Gastroesophageal sphincter (tissue), 4 donors: Measurements from ENCODE around the gene G6PD. TPM values are rescaled to one million over a fixed set of nuclear protein-coding genes. Genes with fewer than 3 reads are reported as not detected.
A peak's percentile ranks its signal among the peaks of the same experiment; 100 is the strongest.
"Not testable (repeated sequence)": the region's sequence is repeated elsewhere in the genome, so short reads cannot be mapped to it uniquely, and the experiment has no call there.

Experiments used
- ATAC-seq: fragments of 150-250 bp; one replicate; pipeline ENCODE4 v1.9.1; 2016; ENCODE audit warnings: mild to moderate bottlenecking, moderate library complexity
- H3K27ac ChIP-seq, 4 donors: fragments of 200-600 bp; sonication (generic) in 3 of 4; 1 replicate in 3 of 4; 2 replicates in 1 of 4; pipeline ENCODE4 v1.5.1; 2016 to 2019
- H3K27me3 ChIP-seq: fragments of 200-600 bp; sonication (generic); one replicate; pipeline ENCODE4 v1.5.1; 2019
- H3K36me3 ChIP-seq, 2 donors: fragments of 200-600 bp; sonication (generic); one replicate each; pipeline ENCODE4 v1.5.1; 2019; ENCODE audit warnings: control low read depth in 1 of 2
- H3K4me1 ChIP-seq, 3 donors: fragments of 200-600 bp; sonication (generic); 1 replicate in 2 of 3; 2 replicates in 1 of 3; pipeline ENCODE4 v1.5.1; 2016 to 2019; ENCODE audit warnings: control low read depth in 2 of 3
- H3K4me3 ChIP-seq, 2 donors: fragments of 200-600 bp; sonication (generic); one replicate each; pipeline ENCODE4 v1.5.1; 2019; ENCODE audit warnings: mild to moderate bottlenecking in 1 of 2, moderate library complexity in 1 of 2
- H3K9me3 ChIP-seq, 3 donors: fragments of 200-600 bp; sonication (generic); one replicate each; pipeline ENCODE4 v1.5.1; 2017 to 2019; ENCODE audit warnings: control low read depth in 2 of 3
- EP300 ChIP-seq: sonication (generic); formaldehyde crosslinking; IDR thresholded peaks from one replicate; pipeline ENCODE4 v1.6.1; 2017; ENCODE audit warnings: antibody characterized with exemption, mild to moderate bottlenecking
- POLR2A ChIP-seq, 2 donors: fragments of 450-650 bp; IDR thresholded peaks; one replicate each; pipeline ENCODE4 v1.6.1; 2017; ENCODE audit warnings: antibody characterized with exemption in 2 of 2, mild to moderate bottlenecking in 2 of 2, moderate library complexity in 1 of 2
- POLR2AphosphoS5 ChIP-seq: sonication (generic); formaldehyde crosslinking; IDR thresholded peaks from one replicate; pipeline ENCODE4 v1.6.1; 2017; ENCODE audit warnings: antibody characterized with exemption
- WGBS, 2 donors: methylation state at CpG; one replicate each; pipeline ENCODE4 v1.1.5; 2018; ENCODE audit warnings: low coverage in 1 of 2; 5-methylcytosine and 5-hydroxymethylcytosine counted together
- total RNA-seq, 4 donors: library from RNA; depleted of rRNA; stranded (reverse); fragments of >200 nt; gene quantifications; one replicate each; pipeline ENCODE4 v1.1.0, GENCODE V29; 2016
- TF ChIP-seq, protein P1 (sequence below), 4 experiments: fragments of 200-600 bp in 2 of 4; fragments of 450-650 bp in 2 of 4; sonication (generic) in 1 of 4; IDR thresholded peaks; one replicate each; pipeline ENCODE4 v1.5.1; 2017 to 2019; ENCODE audit warnings: antibody characterized with exemption in 4 of 4, mild to moderate bottlenecking in 2 of 4, moderate library complexity in 2 of 4

G6PD gene
- total RNA-seq, 4 donors from 2014 or later, result 15.9 to 26.0 (median 22.1) TPM

- no CpG with 5 or more reads among the region's 5 CpGs for WGBS, 2 donors
- H3K36me3 ChIP-seq, result no peaks in the 10 kb centered on the region
- no peak for ATAC-seq
- H3K4me3 ChIP-seq, result no peak overlapping the region
- peaks cover 0 to 28% (median 8%) of the 10 kb centered on the region in 3 donors for H3K4me1 ChIP-seq
- H3K27ac ChIP-seq, result peak overlapping the region in 2 of 4 donors; percentile 67 to 80
- H3K27me3 ChIP-seq, result no peaks in the 10 kb centered on the region
- no peaks in the 10 kb centered on the region for H3K9me3 ChIP-seq
- TF ChIP-seq POLR2A (IDR thresholded peaks at IDR 0.05) (no peak), POLR2AphosphoS5 (no peak), EP300 (no peak)
- TF ChIP-seq, protein P1, sequence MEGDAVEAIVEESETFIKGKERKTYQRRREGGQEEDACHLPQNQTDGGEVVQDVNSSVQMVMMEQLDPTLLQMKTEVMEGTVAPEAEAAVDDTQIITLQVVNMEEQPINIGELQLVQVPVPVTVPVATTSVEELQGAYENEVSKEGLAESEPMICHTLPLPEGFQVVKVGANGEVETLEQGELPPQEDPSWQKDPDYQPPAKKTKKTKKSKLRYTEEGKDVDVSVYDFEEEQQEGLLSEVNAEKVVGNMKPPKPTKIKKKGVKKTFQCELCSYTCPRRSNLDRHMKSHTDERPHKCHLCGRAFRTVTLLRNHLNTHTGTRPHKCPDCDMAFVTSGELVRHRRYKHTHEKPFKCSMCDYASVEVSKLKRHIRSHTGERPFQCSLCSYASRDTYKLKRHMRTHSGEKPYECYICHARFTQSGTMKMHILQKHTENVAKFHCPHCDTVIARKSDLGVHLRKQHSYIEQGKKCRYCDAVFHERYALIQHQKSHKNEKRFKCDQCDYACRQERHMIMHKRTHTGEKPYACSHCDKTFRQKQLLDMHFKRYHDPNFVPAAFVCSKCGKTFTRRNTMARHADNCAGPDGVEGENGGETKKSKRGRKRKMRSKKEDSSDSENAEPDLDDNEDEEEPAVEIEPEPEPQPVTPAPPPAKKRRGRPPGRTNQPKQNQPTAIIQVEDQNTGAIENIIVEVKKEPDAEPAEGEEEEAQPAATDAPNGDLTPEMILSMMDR (IDR thresholded peaks at IDR 0.05), result no peak
These were observed 5.1 kb downstream of the G6PD start for GRCh38 chrX:154541589-154541895.

DNA sequence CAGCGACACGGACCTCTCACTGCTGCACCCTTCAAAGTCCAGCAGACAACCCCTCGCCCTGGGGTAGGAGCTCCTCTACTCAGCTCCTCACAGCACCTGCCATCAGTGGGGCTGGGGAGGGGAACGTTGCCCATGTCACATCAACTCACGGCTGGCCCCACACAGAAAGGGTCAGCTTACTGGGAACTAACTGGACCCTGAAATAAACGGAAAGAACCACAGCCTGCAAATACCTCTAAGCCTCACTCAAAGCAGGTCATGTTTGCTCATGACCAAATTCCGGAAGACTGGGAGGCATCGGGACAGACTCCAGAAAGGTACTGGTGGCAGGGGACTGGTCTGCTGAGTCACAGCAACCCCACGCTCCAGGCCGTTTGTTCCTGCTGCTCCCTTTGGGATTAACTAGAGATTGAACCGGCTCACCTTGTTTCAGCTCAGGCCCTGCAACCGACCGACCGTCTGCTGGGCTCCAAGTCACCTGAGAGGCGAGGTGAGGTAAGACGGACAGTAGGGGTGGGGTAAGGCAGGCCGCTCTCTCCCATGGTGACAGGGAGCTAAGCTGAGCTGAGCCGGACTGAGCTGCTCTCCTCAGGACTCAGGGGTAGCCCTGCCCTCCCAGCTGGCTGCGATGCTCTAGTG is 5.6 kb downstream of the G6PD start:
- no peaks in the 10 kb centered on the region for H3K9me3 ChIP-seq
- peak overlapping the region in 2 of 4 donors; percentile 67 to 80 for H3K27ac ChIP-seq
- no peak for ATAC-seq
- no peaks in the 10 kb centered on the region for H3K27me3 ChIP-seq
- H3K4me3 ChIP-seq, result no peak overlapping the region
- no peak for TF ChIP-seq EP300
- TF ChIP-seq, protein P1 (IDR thresholded peaks at IDR 0.05), result no peak
- no peak for TF ChIP-seq POLR2AphosphoS5
- TF ChIP-seq POLR2A (IDR thresholded peaks at IDR 0.05), result no peak
- no CpG with 5 or more reads among the region's 19 CpGs for WGBS, 2 donors
- H3K4me1 ChIP-seq, result peaks cover 0 to 24% (median 8%) of the 10 kb centered on the region in 3 donors
- no peaks in the 10 kb centered on the region for H3K36me3 ChIP-seq

DNA sequence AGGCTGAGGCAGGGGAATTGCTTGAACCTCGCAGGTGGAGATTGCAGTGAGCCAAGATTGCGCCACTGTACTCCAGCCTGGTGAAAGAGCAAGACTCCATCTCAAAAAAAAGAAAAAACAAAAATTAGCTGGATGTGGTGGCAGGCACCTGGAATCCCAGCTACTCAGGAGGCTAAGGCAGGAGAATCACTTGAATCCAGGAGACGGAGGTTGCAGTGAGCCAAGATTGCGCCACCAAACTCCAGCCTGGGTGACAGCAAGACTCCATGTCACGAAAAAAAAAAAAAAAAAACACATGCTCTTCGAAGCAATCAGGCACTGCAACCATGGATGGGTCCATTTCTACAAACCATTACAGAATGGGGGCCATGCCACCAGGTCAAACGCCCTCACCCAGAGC is 6.3 kb downstream of the G6PD start:
- H3K4me3 ChIP-seq, ATAC-seq, H3K36me3 ChIP-seq, H3K9me3 ChIP-seq, H3K27ac ChIP-seq, H3K27me3 ChIP-seq: not testable (repeated sequence)
- 84 to 87% methylated on average over 4 of the region's 7 CpGs for WGBS, 2 donors
- peaks cover 0 to 20% (median 8%) of the 10 kb centered on the region in 3 donors for H3K4me1 ChIP-seq

GRCh38 chrX:154539077-154539476 is 7.6 kb downstream of the G6PD start:
- H3K36me3 ChIP-seq, result peaks cover 0 to 14% of the 10 kb centered on the region in 2 donors
- TF ChIP-seq, protein P1 (IDR thresholded peaks at IDR 0.05), result no peak
- no peak for TF ChIP-seq EP300
- TF ChIP-seq POLR2A (IDR thresholded peaks at IDR 0.05), result no peak
- TF ChIP-seq POLR2AphosphoS5, result no peak
- WGBS, 2 donors, result 71% methylated on average over 2 of the region's 8 CpGs; no CpG with 5 or more reads in 1 of the 2 donors
- no peak overlapping the region for H3K27ac ChIP-seq
- no peaks in the 10 kb centered on the region for H3K27me3 ChIP-seq
- no peaks in the 10 kb centered on the region for H3K9me3 ChIP-seq
- ATAC-seq, result no peak
- H3K4me3 ChIP-seq, result no peak overlapping the region
- peaks cover 0 to 27% (median 8%) of the 10 kb centered on the region in 3 donors for H3K4me1 ChIP-seq

GRCh38 chrX:154535892-154536291 is 10.8 kb downstream of the G6PD start:
- peaks cover 0 to 45% of the 10 kb centered on the region in 2 donors for H3K36me3 ChIP-seq
- no peak for ATAC-seq
- TF ChIP-seq POLR2AphosphoS5 (no peak), EP300 (no peak), POLR2A (IDR thresholded peaks at IDR 0.05) (no peak)
- TF ChIP-seq, protein P1 (IDR thresholded peaks at IDR 0.05), result no peak
- WGBS, 2 donors, result 87% methylated on average over 3 of the region's 9 CpGs; no CpG with 5 or more reads in 1 of the 2 donors
- H3K27me3 ChIP-seq, result no peaks in the 10 kb centered on the region
- H3K9me3 ChIP-seq, result no peaks in the 10 kb centered on the region
- no peak overlapping the region for H3K27ac ChIP-seq
- H3K4me1 ChIP-seq, result peaks cover 0 to 7% (median 0%) of the 10 kb centered on the region in 3 donors
- no peak overlapping the region for H3K4me3 ChIP-seq
